B cell (primary cell): ENCODE results near the gene CASZ1. TPM values are rescaled to one million over a fixed set of nuclear protein-coding genes. Genes with fewer than 3 reads are reported as not detected.

Experiments used
- ATAC-seq: fragments of 200-7000 bp; cut with Tn5 transposase; one replicate; pipeline ENCODE4 v1.10.0; 2021; ENCODE audit warnings: low read depth, mild to moderate bottlenecking, moderate number of reproducible peaks, moderate library complexity
- CTCF ChIA-PET: fragments of 350-600 bp; sonication (Branson Sonifier 250); formaldehyde crosslinking; loops from one replicate; lab custom pipeline; 2021; ENCODE audit warnings: antibody characterized with exemption, inconsistent platforms; lab: Charles Lee
- POLR2A ChIA-PET: fragments of 350-600 bp; sonication (Branson Sonifier 250); formaldehyde crosslinking; loops from one replicate; lab custom pipeline; 2021; ENCODE audit warnings: antibody characterized with exemption; lab: Charles Lee
- DNase-seq: peaks from one replicate; pipeline ENCODE4 v3.0.0; 2013
- H2AFZ ChIP-seq: 2 replicates; pipeline ENCODE4 v1.6.1; 2012; ENCODE audit warnings: mild to moderate bottlenecking, low read depth, low read length; ENCODE audit not compliant: insufficient read depth, poor library complexity, severe bottlenecking
- H3K27ac ChIP-seq, 2 donors: 1 replicate in 1 of 2; 2 replicates in 1 of 2; pipeline ENCODE4 v1.5.1; 2012 to 2013; ENCODE audit warnings: low read length in 2 of 2, mild to moderate bottlenecking in 2 of 2, moderate library complexity in 1 of 2
- H3K27me3 ChIP-seq, 4 experiments: fragments of 200-600 bp in 1 of 4; sonication (generic) in 1 of 4; replicated peaks in 1 of 4; 1 replicate in 2 of 4; 2 replicates in 2 of 4; pipeline versions ENCODE4 v1.6.1 to v1.7.0; 2013 to 2016; ENCODE audit warnings: low read length in 3 of 4, mild to moderate bottlenecking in 2 of 4, mixed read lengths in 1 of 4, moderate library complexity in 1 of 4; ENCODE audit not compliant: insufficient read depth in 4 of 4, control insufficient read depth in 3 of 4; ENCODE audit errors: control extremely low read depth in 1 of 4
- H3K36me3 ChIP-seq, 2 experiments: replicated peaks in 1 of 2; 1 replicate in 1 of 2; 2 replicates in 1 of 2; pipeline versions ENCODE4 v1.6.1 to v1.7.1; 2013; ENCODE audit warnings: low read length in 1 of 2; ENCODE audit not compliant: insufficient read depth in 2 of 2, control insufficient read depth in 1 of 2; ENCODE audit errors: control extremely low read depth in 1 of 2, extremely low read depth in 1 of 2
- H3K4me1 ChIP-seq, 2 donors: fragments of 200-600 bp in 1 of 2; sonication (generic) in 1 of 2; 1 replicate in 1 of 2; 2 replicates in 1 of 2; pipeline versions ENCODE4 v1.5.1 to v1.6.1; 2013 to 2017; ENCODE audit warnings: low read length in 2 of 2; ENCODE audit not compliant: control insufficient read depth in 2 of 2, insufficient read depth in 2 of 2
- H3K4me2 ChIP-seq: replicated peaks from 2 replicates; pipeline ENCODE3; 2012; ENCODE audit warnings: mild to moderate bottlenecking, low read depth, low read length; ENCODE audit not compliant: poor library complexity, severe bottlenecking
- H3K4me3 ChIP-seq, 5 experiments: fragments of 200-600 bp in 1 of 5; sonication (generic) in 1 of 5; 1 replicate in 3 of 5; 2 replicates in 2 of 5; pipeline versions ENCODE4 v1.5.1 to v1.7.0; 2011 to 2016; ENCODE audit warnings: low read length in 4 of 5, mild to moderate bottlenecking in 4 of 5, low read depth in 2 of 5, control low read depth in 1 of 5, moderate library complexity in 1 of 5; ENCODE audit not compliant: insufficient read depth in 1 of 5; ENCODE audit errors: control extremely low read depth in 1 of 5, extremely low read depth in 1 of 5
- H3K79me2 ChIP-seq: fragments of 200-600 bp; sonication (generic); one replicate; pipeline ENCODE4 v1.6.0; 2016; ENCODE audit warnings: low read length; ENCODE audit not compliant: control insufficient read depth, insufficient read depth
- H3K9ac ChIP-seq: fragments of 200-600 bp; sonication (generic); 2 replicates; pipeline ENCODE4 v1.6.1; 2017; ENCODE audit warnings: mild to moderate bottlenecking, low read length, moderate library complexity
- H3K9me3 ChIP-seq, 3 donors: one replicate each; pipeline versions ENCODE4 v1.6.1 to v1.7.1; 2013; ENCODE audit warnings: low read length in 2 of 3; ENCODE audit not compliant: control insufficient read depth in 2 of 3, insufficient read depth in 1 of 3; ENCODE audit errors: control extremely low read depth in 1 of 3
- H4K20me1 ChIP-seq: 2 replicates; pipeline ENCODE4 v1.6.0; 2012; ENCODE audit warnings: mild to moderate bottlenecking, low read length; ENCODE audit not compliant: insufficient read depth, control insufficient read depth, poor library complexity, severe bottlenecking
- H3K27ac Mint-ChIP-seq: one replicate; pipeline ENCODE4 v1.8.0; 2021; ENCODE audit warnings: mixed read lengths
- H3K27me3 Mint-ChIP-seq: one replicate; pipeline ENCODE4 v1.8.0; 2021; ENCODE audit warnings: mixed read lengths
- H3K4me1 Mint-ChIP-seq: one replicate; pipeline ENCODE4 v1.8.0; 2021; ENCODE audit warnings: mixed read lengths
- H3K4me3 Mint-ChIP-seq: one replicate; pipeline ENCODE4 v1.8.0; 2021; ENCODE audit warnings: mixed read lengths
- H3K9me3 Mint-ChIP-seq: one replicate; pipeline ENCODE4 v1.8.0; 2022; ENCODE audit warnings: mixed read lengths; ENCODE audit not compliant: insufficient read depth
- EZH2 ChIP-seq: IDR thresholded peaks from 2 replicates; pipeline ENCODE4 v1.6.1; 2012; ENCODE audit warnings: borderline replicate concordance, low read depth, mild to moderate bottlenecking, moderate library complexity, low read length; ENCODE audit not compliant: insufficient read depth, poor library complexity, severe bottlenecking
- WGBS: methylation state at CpG from one replicate; pipeline ENCODE4 v1.1.5; 2013; ENCODE audit warnings: missing lambda C conversion rate; ENCODE audit not compliant: insufficient coverage; 5-methylcytosine and 5-hydroxymethylcytosine counted together
- intact Hi-C: fragments of 100-400 bp; cut with micrococcal nuclease; formaldehyde crosslinking; loops from one replicate; pipeline ENCODE4 v1.10.0; 2022
- polyA plus RNA-seq: library from polyadenylated mRNA; depleted of rRNA; stranded (reverse); fragments of >200 nt; gene quantifications from 2 replicates; pipeline ENCODE4 v1.2.3, GENCODE V29; 2012
- total RNA-seq, 2 donors: library from RNA; stranded (reverse); fragments of 120-200 nt in 1 of 2; gene quantifications; 1 replicate in 1 of 2; 2 replicates in 1 of 2; pipeline versions ENCODE4 v1.2.3 to v1.2.4, GENCODE V29; 2013 to 2022
- TF ChIP-seq, protein P1 (sequence below): fragments of 200-600 bp; IDR thresholded peaks from one replicate; pipeline ENCODE4 v1.8.0; 2022; ENCODE audit warnings: antibody characterized with exemption, mild to moderate bottlenecking

The CASZ1 gene
- total and polyA plus RNA-seq, 2 donors (not counting 1 experiment from before 2014, with no cell fraction given), result 9.5 to 27.2 TPM

DNA sequence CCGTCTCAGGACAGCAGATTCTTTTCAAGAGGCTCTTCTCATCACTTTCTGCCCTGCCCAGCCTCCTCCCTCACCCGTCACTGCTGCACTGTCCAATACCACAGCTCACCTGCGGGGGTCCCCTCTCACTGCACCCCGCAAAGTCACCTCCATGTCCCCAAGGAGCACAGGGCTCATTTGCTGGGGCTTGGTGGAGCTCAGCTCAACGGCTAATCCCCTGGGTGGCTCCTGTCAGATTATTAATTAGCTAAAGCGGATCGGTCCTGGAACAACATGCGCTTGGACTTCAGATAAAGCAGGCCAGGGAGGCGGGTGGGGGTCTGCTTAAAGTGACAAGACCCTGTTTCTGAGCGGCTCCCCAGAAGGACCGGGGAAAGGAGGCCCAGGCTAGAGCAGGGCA lies 43.1 kb downstream of the CASZ1 start:
- no peak overlapping the region for H3K9ac ChIP-seq
- ChIA-PET POLR2A (no interaction called here), CTCF (no interaction called here)
- peaks cover 7 to 10% of the 10 kb centered on the region in 2 donors for H3K4me1 ChIP-seq
- TF ChIP-seq EZH2, result no peak
- intact Hi-C loops, result no loop called here
- no peaks in the 10 kb centered on the region for H3K36me3 ChIP-seq
- no peaks in the 10 kb centered on the region for H3K79me2 ChIP-seq
- Mint-ChIP-seq H3K9me3 (no peaks in the 10 kb centered on the region), H3K27ac (no peak overlapping the region), H3K4me1 (peaks cover 7% of the 10 kb centered on the region), H3K4me3 (no peak overlapping the region), H3K27me3 (peaks cover 8% of the 10 kb centered on the region)
- H3K27me3 ChIP-seq, result no peaks in the 10 kb centered on the region
- ATAC-seq, result no peak
- H4K20me1 ChIP-seq, result no peaks in the 10 kb centered on the region
- no peak overlapping the region for H3K4me3 ChIP-seq
- no peak for DNase-seq
- no peak overlapping the region for H3K27ac ChIP-seq
- H2AFZ ChIP-seq, result no peak overlapping the region
- WGBS, result 74% methylated on average over 10 of the region's 11 CpGs
- H3K4me2 ChIP-seq, result no peak overlapping the region
- no peaks in the 10 kb centered on the region for H3K9me3 ChIP-seq

DNA sequence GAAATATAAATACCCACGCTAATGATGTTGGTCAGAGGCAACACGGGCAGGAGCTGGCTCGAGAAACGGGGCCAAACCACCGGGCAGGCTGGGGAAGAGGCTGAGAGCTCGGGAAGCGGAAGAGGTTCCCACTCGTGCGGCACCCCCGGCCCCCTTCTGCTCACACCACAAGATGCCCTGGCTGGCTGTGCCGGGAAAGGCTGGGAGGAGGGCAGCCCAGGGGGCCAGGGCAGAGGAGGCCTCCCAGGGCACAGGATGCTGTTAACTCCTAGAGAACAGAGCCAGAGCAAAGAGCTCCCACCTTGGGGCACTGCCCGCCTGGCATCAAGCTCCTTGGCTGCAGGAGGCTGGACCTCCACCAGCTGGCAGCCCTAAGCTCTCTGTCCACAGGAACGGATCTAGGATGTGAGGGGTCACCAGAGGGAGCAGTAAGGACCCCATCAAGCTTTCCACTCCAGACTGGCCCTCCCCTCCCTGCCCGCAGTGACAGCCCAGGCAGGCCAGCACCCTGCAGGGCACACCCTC lies 44.8 kb downstream of the CASZ1 start:
- H3K27me3 Mint-ChIP-seq, result peaks cover 3% of the 10 kb centered on the region
- no peak overlapping the region for H3K4me3 ChIP-seq
- H3K4me1 Mint-ChIP-seq, result peaks cover 7% of the 10 kb centered on the region
- no peaks in the 10 kb centered on the region for H3K9me3 Mint-ChIP-seq
- H2AFZ ChIP-seq, result no peak overlapping the region
- intact Hi-C loops, result no loop called here
- ChIA-PET CTCF (no interaction called here), POLR2A (no interaction called here)
- H3K27ac ChIP-seq, result no peak overlapping the region
- ATAC-seq (no peak), DNase-seq (no peak)
- no peak overlapping the region for H3K4me3 Mint-ChIP-seq
- no peak overlapping the region for H3K9ac ChIP-seq
- TF ChIP-seq, protein P1, sequence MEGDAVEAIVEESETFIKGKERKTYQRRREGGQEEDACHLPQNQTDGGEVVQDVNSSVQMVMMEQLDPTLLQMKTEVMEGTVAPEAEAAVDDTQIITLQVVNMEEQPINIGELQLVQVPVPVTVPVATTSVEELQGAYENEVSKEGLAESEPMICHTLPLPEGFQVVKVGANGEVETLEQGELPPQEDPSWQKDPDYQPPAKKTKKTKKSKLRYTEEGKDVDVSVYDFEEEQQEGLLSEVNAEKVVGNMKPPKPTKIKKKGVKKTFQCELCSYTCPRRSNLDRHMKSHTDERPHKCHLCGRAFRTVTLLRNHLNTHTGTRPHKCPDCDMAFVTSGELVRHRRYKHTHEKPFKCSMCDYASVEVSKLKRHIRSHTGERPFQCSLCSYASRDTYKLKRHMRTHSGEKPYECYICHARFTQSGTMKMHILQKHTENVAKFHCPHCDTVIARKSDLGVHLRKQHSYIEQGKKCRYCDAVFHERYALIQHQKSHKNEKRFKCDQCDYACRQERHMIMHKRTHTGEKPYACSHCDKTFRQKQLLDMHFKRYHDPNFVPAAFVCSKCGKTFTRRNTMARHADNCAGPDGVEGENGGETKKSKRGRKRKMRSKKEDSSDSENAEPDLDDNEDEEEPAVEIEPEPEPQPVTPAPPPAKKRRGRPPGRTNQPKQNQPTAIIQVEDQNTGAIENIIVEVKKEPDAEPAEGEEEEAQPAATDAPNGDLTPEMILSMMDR, result no peak
- no peak for TF ChIP-seq EZH2
- no peaks in the 10 kb centered on the region for H3K36me3 ChIP-seq
- no peak overlapping the region for H3K27ac Mint-ChIP-seq
- peaks cover 7 to 10% of the 10 kb centered on the region in 2 donors for H3K4me1 ChIP-seq
- H3K27me3 ChIP-seq, result no peaks in the 10 kb centered on the region
- H3K79me2 ChIP-seq, result no peaks in the 10 kb centered on the region
- WGBS, result 85% methylated on average over 13 of the region's 14 CpGs
- no peaks in the 10 kb centered on the region for H3K9me3 ChIP-seq
- no peak overlapping the region for H3K4me2 ChIP-seq
- no peaks in the 10 kb centered on the region for H4K20me1 ChIP-seq
